Osteocyte (in vitro differentiated cells): Measurements from ENCODE around the gene FBLN2. TPM values are rescaled to one million over a fixed set of nuclear protein-coding genes. Genes with fewer than 3 reads are reported as not detected.

Experiments
- DNase-seq: peaks from one replicate; pipeline ENCODE4 v3.0.0; 2021; ENCODE audit warnings: mixed read lengths; ENCODE audit not compliant: unreplicated experiment; ENCODE audit errors: extremely low spot score
- H3K27ac Mint-ChIP-seq: one replicate; pipeline ENCODE4 v1.8.0; 2021; ENCODE audit warnings: mild to moderate bottlenecking, mixed read lengths; ENCODE audit not compliant: unreplicated experiment
- H3K27me3 Mint-ChIP-seq: one replicate; pipeline ENCODE4 v1.8.0; 2021; ENCODE audit warnings: mixed read lengths; ENCODE audit not compliant: unreplicated experiment
- H3K36me3 Mint-ChIP-seq: one replicate; pipeline ENCODE4 v1.8.0; 2021; ENCODE audit warnings: mixed read lengths; ENCODE audit not compliant: unreplicated experiment
- H3K4me1 Mint-ChIP-seq: one replicate; pipeline ENCODE4 v1.8.0; 2021; ENCODE audit warnings: mixed read lengths; ENCODE audit not compliant: unreplicated experiment
- H3K4me3 Mint-ChIP-seq: one replicate; pipeline ENCODE4 v1.8.0; 2021; ENCODE audit warnings: mild to moderate bottlenecking, moderate library complexity, mixed read lengths; ENCODE audit not compliant: unreplicated experiment
- H3K9me3 Mint-ChIP-seq: one replicate; pipeline ENCODE4 v1.8.0; 2021; ENCODE audit warnings: mixed read lengths; ENCODE audit not compliant: unreplicated experiment
- CTCF ChIP-seq: fragments of 200-600 bp; sonication (generic); IDR thresholded peaks from 2 replicates; pipeline ENCODE4 v1.5.0; 2021; ENCODE audit warnings: antibody characterized with exemption, mild to moderate bottlenecking, moderate library complexity
- total RNA-seq: library from RNA; stranded (reverse); gene quantifications from 2 replicates; pipeline ENCODE4 v1.2.1, GENCODE V29; 2021

Gene FBLN2
- total RNA-seq, 1 donor from 2014 or later = 215 TPM

- no peak for TF ChIP-seq CTCF
- H3K36me3 Mint-ChIP-seq = no peaks in the 10 kb centered on the region
- no peak for DNase-seq
- H3K4me3 Mint-ChIP-seq = no peak overlapping the region
- H3K27me3 Mint-ChIP-seq = no peaks in the 10 kb centered on the region
- peaks cover 59% of the 10 kb centered on the region for H3K4me1 Mint-ChIP-seq
- no peaks in the 10 kb centered on the region for H3K9me3 Mint-ChIP-seq
- H3K27ac Mint-ChIP-seq = no peak overlapping the region
These were observed 46.8 kb upstream of the FBLN2 start for GRCh38 chr3:13501958-13502790.

- H3K27me3 Mint-ChIP-seq = no peaks in the 10 kb centered on the region
- no peak for DNase-seq
- H3K27ac Mint-ChIP-seq = no peak overlapping the region
- H3K9me3 Mint-ChIP-seq = no peaks in the 10 kb centered on the region
- H3K4me1 Mint-ChIP-seq = peaks cover 59% of the 10 kb centered on the region
- no peaks in the 10 kb centered on the region for H3K36me3 Mint-ChIP-seq
- H3K4me3 Mint-ChIP-seq = no peak overlapping the region
- TF ChIP-seq CTCF = no peak
These were observed 46.2 kb upstream of the FBLN2 start for GRCh38 chr3:13502791-13503060.

- DNase-seq = no peak
- Mint-ChIP-seq H3K27ac (peak overlapping the region; percentile 84), H3K4me3 (no peak overlapping the region), H3K9me3 (no peaks in the 10 kb centered on the region), H3K27me3 (no peaks in the 10 kb centered on the region), H3K36me3 (no peaks in the 10 kb centered on the region), H3K4me1 (peaks cover 62% of the 10 kb centered on the region)
- no peak for TF ChIP-seq CTCF
These were observed 44.6 kb upstream of the FBLN2 start for GRCh38 chr3:13504161-13504831.

GRCh38 chr3:13505147-13506130 lies 43.5 kb upstream of the FBLN2 start:
- Mint-ChIP-seq H3K27ac (peak overlapping the region; percentile 84), H3K4me1 (peaks cover 60% of the 10 kb centered on the region), H3K4me3 (no peak overlapping the region), H3K27me3 (no peaks in the 10 kb centered on the region), H3K9me3 (no peaks in the 10 kb centered on the region), H3K36me3 (no peaks in the 10 kb centered on the region)
- no peak for TF ChIP-seq CTCF
- DNase-seq = no peak
